GOT3 (cell line): ENCODE data around the gene LAMA2.
"Not testable (repeated sequence)": the region's sequence is repeated elsewhere in the genome, so short reads cannot be mapped to it uniquely, and the experiment has no call there.

Experiments
- DNase-seq: peaks from one replicate; lab custom pipeline; 2025; ENCODE audit warnings: mixed read lengths; lab: John Stamatoyannopoulos, UW

The LAMA2 gene

DNA sequence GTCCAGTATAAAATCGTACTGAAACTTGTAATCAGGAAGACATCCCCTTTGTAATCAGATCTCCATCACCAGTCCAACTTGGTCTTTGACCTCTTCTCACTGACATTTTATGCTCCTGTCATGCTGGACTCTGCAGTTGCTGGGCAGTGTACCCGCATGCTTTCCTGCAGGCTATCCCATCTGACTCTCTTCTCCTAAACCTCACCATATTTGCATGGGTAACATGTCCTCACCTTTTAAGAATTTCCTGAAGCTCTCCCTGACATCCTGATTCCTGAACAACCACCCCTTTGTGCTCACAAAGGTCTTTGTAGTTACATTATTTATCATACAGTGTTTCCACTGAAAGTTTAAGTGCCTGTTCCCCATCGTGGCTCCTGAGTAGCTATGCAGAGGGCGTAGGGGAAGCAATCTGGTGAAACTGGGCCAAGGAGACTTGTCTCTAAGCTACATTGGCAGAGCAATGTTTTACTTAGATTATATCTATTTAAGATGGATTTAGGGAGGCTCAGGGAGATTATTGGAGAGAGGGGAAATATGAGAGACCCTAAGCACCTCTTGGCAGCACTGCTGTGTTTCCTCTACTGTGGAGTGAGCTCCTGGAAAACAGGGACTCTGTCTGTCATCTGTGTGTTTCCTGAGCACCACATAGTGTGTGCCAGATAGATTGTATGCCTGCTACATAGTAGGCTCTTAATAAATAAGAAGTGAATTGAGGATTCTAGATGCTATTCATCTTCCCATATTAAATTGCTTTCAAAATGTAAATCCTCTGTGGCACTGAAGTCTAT is 124.0 kb downstream of the LAMA2 start:
- no peak for DNase-seq

DNA sequence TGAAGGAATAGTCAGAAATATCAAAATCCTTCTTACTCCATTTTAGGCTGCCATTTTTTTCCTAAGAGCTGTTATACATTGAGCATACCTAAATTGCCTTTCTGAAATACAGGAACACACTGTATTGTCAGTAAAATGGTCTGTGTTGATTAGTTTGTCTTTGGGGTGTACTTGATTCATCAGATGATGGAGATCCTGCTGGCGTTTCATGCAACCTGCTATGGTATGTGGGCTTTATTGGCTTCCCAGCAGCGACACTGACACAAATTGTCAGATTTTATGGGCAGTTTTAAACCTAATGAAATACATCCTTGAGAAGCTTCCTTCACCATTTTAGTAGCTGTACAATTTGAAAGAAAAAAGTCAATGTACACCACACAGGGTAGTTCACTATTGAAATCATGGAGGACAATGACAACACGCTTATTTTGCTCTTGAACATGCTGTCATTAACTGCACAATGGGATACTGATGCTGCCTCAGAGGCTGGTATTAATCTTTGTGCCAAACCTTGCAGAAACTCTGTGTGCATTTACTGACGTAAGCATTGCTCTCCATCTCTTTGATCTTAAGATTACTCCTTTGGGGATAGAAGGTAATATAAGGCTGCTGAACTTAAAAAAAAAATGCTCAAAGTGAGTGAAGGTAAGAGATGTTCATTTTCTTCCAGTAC is 124.9 kb downstream of the LAMA2 start:
- DNase-seq: no peak

DNA sequence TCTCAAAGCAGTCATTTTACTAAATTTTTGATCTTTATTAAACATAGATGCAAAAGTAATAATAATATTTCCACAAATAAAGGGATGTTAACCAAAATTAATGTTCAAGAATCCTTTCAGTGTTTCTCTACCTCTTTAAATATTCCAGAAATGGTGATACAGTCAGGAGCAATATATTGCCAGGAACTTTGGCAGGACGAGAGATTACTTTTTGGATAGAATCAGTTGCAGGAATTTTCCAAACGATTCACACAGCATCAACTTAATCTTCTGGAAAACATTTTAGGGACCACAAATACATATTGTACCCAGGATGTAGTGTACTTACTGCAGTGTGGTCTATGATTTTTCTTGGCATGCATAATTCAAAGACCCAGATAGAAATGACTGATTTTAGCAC is 125.7 kb downstream of the LAMA2 start:
- DNase-seq: no peak

DNA sequence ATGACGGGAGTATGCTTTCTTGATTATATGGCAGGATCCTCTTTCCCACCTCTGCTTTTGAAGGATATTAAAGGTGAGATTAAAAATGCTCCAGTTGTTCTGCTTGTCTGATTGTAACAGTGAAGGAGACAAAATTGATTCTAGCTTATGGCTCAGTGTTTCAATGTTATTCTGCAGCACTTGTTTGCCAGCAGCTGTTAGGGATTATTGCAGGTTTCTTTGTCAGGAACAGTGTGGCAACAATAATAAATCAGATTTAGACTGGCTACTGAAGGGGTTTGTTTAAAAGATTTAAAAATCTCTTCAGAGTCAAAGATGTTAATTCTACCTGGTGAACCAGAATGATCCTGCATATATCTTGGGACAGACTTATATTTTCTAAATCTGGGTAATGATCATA is 126.9 kb downstream of the LAMA2 start:
- DNase-seq: no peak

DNA sequence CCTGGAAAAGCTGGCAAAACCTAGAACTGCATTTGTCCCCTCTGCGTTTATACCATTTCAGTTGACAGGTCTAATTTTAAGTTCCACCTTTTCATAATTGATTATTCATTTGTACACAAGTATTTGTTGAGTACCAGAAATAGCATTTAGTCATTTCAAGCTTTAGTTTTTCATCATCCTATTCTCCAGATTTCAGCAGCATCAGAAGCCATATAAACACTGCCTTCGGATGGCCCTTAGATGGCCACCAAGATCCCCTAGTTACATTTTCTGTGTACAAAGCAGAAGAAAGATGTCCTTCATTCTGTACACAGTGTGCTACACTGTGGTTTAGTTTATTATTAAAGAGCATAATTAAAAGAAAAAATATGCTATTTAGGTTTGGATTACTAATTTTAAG is 131.4 kb downstream of the LAMA2 start:
- no peak for DNase-seq

DNA sequence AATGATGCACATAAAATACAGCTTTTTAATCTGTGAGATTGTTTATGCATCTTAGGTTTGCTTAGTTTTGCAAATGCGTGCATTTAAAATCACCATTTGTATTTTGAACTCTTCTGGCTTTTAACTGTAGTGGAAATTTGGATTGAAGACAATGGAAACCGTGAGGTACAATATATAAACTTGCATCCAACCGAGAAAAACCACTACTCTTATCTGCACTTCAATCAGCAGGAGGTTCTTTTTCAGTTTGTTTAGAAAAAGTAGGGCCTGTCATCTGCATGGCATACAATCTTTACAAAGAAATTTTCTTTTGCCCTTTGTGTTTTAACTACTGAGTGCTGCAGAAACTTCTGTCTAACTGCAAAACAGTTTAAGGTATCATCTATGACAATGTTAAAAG is 132.8 kb downstream of the LAMA2 start:
- no peak for DNase-seq

DNA sequence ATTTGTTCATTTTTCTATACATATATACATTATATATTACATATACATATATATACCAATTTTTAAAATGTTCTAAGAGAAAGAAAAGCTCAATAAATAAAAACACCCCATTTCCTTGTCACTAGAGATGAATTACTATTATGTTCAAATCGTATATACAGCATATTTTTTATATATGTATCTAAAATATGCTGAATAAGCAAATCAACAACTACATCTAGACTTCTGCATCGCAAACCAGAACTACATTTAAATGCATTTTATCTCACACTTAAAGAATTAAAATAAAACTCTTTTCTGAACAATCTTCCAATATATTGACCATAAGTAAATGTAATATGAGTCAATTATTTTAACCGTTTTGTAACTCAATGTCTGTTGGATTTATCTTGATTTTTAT is 133.9 kb downstream of the LAMA2 start:
- DNase-seq: no peak

DNA sequence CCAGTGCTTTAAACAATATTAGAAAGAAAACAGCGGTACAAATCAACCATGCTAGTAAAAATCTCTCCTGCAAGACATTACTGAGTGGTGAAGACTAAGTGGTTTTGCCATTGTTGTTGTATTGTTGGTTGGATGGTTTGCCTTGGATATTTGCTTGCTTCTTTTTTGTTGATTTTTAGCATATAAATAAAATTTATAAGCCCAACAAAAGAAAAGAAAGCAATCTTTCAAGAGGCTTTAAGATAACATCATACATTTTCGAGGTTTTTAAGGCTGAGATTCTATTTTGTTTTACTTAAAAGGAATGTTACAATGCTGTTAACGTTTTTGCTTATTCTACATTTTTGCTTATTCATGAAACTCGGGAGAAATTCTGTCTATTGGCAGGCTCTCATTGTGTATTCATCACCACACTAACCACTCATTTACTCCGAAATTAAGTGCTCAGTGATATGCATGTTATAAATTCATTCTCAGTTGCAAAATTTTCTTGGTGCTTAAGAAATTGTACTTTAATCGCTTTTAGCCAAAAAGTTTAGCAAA is 139.1 kb downstream of the LAMA2 start:
- no peak for DNase-seq

DNA sequence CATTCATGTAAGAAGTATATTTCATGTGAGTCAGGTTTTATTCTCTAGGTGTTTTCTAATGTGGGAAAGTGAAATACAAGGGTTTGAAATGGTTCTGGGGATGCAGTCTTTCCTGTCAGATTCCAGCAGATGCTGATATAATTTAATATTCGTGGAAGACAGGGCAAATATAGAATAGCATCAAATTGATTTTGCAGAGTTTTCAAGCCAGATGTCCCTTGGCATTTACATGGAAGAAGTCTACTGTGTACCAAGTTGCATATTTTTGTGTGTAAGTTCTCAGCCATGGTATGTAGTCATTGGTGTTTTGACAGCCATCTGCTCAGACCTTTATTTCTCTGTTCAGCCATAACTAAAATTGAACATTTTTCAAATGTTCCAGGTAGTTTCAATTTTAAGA is 143.7 kb downstream of the LAMA2 start:
- DNase-seq: no peak

DNA sequence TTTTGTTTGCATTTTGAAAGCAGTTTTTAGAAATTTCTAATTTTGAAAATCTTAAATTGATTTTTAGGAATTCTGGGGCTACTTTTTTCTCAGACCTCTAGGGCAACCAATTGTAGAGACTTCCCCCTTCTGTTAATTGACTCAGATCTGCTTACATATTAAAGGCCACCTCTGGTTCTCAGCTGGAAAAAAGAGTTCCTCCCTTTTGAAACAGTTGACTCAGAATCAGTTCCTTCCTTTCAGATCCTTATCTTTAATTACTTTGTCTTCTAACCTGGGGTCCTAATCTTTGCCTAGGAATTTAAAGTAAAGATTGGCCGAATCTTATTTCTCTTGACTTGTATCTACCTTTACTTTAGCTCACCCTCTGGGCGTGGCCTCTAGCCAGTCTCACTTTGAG is 146.8 kb downstream of the LAMA2 start:
- no peak for DNase-seq

DNA sequence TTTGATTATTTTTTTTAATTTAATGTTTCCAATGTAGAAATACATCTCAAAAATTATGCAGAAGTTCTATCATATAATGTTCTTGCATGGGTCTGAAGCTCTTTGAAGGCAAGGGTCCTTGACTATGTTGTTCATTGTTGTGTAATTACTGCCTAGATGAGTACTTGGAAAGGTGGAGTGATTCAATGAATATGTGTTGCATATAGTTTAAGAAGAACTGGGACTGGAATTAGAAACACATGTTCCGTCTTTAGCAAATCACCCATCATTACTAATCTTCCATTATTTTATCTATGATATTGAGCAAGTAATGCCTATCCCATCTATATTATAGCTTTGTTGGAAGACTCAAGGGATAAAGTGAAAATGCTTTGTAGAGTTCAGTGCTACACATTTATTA is 147.3 kb downstream of the LAMA2 start:
- DNase-seq: no peak

DNA sequence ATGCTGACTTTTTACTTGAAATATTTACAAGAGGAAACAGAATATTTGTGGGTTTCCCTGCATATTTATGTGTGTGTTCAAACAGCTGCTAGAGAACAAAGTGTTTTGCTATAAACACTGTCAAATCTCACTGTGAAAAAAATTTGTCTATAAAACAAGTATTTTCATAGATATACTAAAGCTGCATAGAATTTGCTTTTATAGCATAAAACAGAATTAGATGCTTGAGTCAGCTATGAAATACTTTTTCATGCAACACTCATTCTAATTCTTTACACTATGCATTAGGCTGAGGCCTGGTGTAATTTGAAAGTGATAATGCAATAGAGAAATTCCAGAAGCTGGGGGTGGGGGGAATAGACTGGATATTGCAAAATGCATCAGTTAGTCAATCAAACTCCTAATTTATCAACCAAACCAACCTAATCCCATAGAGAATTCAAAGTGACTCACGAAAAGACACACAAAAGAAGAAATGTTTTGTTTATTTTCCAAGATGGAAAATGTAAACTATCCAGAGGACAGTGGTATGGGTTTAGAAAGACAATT is 148.2 kb downstream of the LAMA2 start:
- no peak for DNase-seq

DNA sequence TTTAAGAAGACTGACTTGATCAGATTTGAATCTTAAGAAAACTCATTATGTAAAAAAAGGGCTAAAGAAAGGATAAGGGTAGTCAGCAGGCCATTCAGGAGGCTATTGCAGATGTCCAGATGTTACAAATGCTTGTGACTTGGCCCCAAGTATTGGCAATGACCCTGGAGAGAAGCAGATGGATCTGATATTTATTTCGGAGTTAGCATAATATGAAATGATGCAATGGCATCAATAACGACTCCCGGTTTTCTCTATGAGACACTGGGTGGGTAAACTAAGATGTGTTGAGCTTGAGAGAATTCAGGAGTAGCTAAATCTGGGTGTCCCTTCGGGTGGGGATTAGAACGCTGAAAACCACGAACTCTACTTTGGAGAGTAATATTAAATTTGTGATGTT is 149.7 kb downstream of the LAMA2 start:
- DNase-seq: no peak

DNA sequence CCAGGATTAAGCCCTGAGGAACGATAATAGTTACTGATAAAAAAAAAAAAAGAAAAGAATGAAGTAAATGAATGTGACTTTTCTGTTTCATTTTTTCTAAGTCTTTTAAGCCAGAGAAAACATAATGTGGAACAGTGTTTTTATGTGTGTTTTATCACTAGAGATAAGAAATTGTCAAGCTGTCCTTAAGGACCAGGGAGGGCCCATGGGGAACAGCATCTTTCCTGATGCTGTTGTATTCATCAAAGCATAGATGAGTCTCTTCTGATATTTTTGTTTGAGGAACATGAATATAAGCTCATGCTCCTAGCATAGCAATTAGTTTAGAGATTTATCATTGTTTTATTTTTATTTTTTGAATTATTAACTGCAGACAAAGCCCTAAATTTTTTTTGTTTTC is 150.2 kb downstream of the LAMA2 start:
- no peak for DNase-seq

DNA sequence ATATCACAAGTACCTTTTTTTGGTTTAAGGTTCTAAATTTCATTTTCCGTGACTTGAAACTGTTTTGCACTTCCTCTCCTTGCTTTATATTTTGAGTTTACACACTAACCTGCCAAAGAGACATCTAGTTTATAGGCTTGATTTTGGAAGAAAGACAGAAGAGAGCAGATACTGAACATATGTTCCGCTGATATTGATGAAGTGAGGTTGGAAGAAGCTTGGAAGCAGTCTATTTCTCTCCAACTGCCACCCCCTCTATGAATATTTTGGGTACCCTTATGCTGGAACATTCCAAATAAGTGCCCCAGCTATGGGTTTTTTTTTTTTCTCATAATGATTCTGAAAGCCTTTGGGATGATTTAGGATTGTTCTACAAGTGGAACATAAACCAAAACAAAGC is 150.6 kb downstream of the LAMA2 start:
- no peak for DNase-seq

DNA sequence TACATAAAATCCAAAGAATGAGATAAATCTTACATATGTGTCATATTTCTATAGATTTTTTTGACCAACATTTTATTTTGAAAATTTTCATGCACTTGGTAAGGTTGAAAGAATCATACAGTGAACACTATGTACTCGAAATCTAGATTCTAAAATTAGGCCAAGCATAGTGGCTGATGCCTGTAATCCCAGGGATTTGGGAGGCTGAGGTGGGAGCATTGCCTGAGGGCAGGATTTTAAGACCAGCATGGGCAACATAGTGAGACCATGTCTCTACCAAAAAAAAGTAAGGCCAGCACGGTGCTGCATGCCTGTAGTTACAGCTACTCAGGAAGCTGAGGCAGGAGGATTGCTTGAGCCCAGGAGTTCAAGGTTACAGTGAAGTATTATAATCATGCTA is 158.6 kb downstream of the LAMA2 start:
- DNase-seq: no peak

DNA sequence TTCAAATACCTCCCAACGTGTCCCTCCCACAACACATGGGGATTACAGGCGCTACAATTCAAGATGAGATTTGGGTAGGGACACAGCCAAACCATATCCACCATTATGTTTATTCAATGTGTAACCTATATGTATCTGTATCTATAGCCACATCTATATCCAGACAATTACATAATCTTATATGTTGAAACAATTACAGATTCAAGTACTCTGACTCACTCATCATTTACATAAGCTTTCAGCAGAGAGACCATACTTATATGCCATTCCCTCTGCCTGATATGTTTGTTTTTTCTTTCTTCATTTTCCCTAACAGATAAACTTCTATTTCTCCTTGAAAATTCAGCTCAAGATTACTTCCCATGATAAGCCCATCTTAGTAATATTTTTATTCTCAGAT is 163.6 kb downstream of the LAMA2 start:
- DNase-seq: no peak

DNA sequence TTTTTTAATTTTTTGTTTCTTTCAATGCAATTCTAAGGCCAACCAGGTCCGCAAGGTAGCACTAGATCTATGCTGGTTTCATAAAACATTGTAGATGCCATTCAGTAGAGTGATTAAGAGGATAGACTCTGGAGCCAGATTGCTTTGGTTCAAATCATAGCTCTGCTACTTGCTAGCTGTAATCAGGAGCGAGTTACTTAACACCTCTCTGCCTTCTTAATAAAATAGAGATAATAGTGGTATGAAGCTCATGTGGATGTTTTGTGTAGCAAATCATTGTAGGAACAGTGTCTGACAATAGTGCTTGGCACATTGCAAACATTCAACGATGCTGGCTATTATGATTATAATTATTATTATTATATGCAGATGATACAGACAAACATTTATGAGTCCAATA is 164.9 kb downstream of the LAMA2 start:
- DNase-seq: no peak

DNA sequence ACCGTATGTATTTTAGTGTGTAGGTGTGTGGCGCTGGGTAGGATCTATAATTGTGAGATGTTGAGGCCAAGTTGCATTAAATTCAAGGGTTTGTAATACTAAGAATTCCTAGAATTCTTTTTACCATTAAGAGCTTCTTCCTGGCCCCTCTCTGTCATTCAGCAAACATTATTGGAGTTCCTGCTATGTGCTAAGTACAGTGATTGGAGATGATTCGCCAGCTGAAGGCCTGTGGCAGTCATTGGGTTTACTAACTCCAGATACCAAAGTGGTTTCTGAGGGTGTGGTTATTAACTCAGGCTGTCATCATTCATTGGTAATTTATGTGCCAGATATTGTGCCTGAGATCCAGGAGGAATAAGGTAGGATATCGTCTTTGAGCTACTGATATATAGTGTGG is 167.1 kb downstream of the LAMA2 start:
- DNase-seq: no peak

DNA sequence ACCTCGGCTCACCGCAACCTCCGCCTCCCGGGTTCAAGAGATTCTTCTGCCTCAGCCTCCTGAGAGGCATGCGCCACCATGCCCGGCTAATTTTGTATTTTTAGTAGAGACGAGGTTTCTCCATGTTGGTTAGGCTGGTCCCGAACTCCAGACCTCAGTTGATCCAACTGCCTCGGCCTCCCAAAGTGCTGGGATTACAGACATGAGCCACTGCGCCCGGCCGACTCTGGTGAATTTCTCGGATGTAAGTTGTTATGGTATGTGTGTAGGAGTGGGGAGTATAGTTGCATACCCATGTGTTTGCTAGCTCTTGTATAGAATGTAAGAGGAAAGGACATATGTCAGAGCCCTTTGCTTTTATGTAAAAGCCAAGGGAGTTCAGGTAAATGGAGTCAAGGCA is 170.2 kb downstream of the LAMA2 start:
- DNase-seq: not testable (repeated sequence)

DNA sequence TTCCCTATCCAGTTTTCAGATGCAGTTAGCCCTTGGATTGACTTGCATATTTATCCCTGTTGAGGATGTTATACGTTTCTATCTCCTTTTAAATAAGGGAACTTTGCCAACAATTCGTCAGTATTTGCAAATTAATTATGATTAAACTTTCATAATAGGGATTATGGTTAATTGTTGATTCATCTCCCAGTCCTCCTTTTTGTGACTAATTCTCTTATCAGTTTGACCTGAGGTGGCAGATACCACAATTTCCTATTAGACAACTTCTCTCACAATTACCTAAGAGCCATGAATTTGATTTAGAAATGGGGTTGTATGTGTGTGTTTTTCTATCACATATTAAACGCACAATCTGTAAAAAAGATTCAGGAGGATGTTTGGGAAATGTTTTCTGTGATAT is 172.9 kb downstream of the LAMA2 start:
- DNase-seq: no peak

DNA sequence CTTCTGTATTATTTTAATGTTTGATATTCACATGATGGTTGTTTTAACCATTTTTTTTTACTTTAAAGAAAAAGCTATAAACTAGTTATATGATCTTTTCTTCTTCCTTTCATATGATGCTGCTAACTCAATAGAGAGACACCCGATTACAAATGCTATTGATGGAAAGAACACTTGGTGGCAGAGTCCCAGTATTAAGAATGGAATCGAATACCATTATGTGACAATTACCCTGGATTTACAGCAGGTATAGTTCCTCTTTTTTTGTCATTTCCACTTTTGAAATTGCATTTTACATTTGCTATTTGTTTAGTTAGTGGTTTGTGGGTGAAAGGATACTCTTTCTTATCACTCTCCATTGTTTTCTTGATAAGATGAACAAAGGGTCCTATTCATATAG is 176.7 kb downstream of the LAMA2 start:
- no peak for DNase-seq

DNA sequence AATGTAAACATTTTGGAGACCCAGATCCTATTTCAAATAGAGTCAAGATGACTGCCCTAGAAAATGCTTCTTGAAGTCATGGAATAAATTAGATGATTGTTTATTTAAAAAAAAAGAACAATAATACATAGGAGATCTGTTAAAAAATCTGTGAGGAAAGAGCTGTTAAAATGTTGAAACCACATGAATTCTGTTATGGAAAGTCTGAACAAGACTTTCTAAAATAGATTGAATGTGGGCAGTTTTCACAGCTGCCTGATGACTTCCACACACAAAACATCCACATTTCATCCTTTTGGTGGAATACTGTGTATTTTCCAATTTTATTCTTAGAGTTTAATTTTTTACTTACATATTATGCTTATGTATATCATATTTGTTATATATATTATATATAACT is 186.1 kb downstream of the LAMA2 start:
- DNase-seq: no peak
